SK-N-SH (cell line): ENCODE measurements around the gene ARPC4. TPM values are rescaled to one million over a fixed set of nuclear protein-coding genes. Genes with fewer than 3 reads are reported as not detected.
"Not testable (repeated sequence)": the region's sequence is repeated elsewhere in the genome, so short reads cannot be mapped to it uniquely, and the experiment has no call there.

ENCODE experiments used
- CTCF ChIA-PET: fragments of 300-600, 350-600 bp; formaldehyde crosslinking; extraction: SDS; loops from one replicate; lab custom pipeline; 2021; lab: Yijun Ruan, JAX
- POLR2A ChIA-PET: fragments of 350-600 bp; sonication (Branson Sonifier 250); formaldehyde crosslinking; extraction: SDS; loops from one replicate; lab custom pipeline; 2020; ENCODE audit warnings: antibody characterized with exemption, inconsistent platforms; lab: Yijun Ruan, JAX
- DNase-seq: peaks from one replicate; pipeline ENCODE4 v3.0.0; 2012
- H2AFZ ChIP-seq: fragments of 200-600 bp; sonication (generic); 2 replicates; pipeline ENCODE4 v1.8.1; 2016; ENCODE audit warnings: antibody characterized with exemption, mild to moderate bottlenecking, low read depth
- H3F3A ChIP-seq: fragments of 200-600 bp; sonication (generic); replicated peaks from 2 replicates; pipeline ENCODE3; 2016; ENCODE audit warnings: antibody characterized with exemption, mild to moderate bottlenecking; ENCODE audit not compliant: insufficient read depth
- H3K27ac ChIP-seq, 2 experiments: fragments of 200-500 bp in 1 of 2; fragments of 200-600 bp in 1 of 2; sonication (Bioruptor generic) in 1 of 2; sonication (generic), shearing (Covaris generic) in 1 of 2; 2 replicates each; pipeline versions ENCODE4 v1.5.1 to v1.6.1; 2014 to 2016; ENCODE audit warnings: low read depth in 2 of 2, inconsistent platforms in 1 of 2, low read length in 1 of 2, mild to moderate bottlenecking in 1 of 2, mixed read lengths in 1 of 2
- H3K27me3 ChIP-seq: fragments of 200-600 bp; sonication (generic), shearing (Covaris generic); 2 replicates; pipeline ENCODE4 v1.6.1; 2016; ENCODE audit warnings: mixed run types; ENCODE audit not compliant: insufficient read depth
- H3K36me3 ChIP-seq, 2 experiments: fragments of 200-500 bp in 1 of 2; fragments of 200-600 bp in 1 of 2; sonication (Bioruptor generic) in 1 of 2; sonication (generic) in 1 of 2; replicated peaks in 1 of 2; 2 replicates each; pipeline versions ENCODE3 to v1.5.1; 2014 to 2016; ENCODE audit warnings: low read length in 1 of 2, mild to moderate bottlenecking in 1 of 2; ENCODE audit not compliant: insufficient read depth in 2 of 2, control insufficient read depth in 1 of 2
- H3K4me1 ChIP-seq, 2 experiments: fragments of 200-500 bp in 1 of 2; fragments of 200-600 bp in 1 of 2; sonication (Bioruptor generic) in 1 of 2; sonication (generic), shearing (Covaris generic) in 1 of 2; 2 replicates each; pipeline versions ENCODE4 v1.5.1 to v1.6.1; 2014 to 2016; ENCODE audit warnings: low read depth in 1 of 2, low read length in 1 of 2, mixed run types in 1 of 2; ENCODE audit not compliant: insufficient read depth in 2 of 2, control insufficient read depth in 1 of 2
- H3K4me2 ChIP-seq: fragments of 200-600 bp; sonication (generic), shearing (Covaris generic); 2 replicates; pipeline ENCODE4 v1.6.1; 2017; ENCODE audit warnings: mixed run types
- H3K4me3 ChIP-seq, 2 experiments: fragments of 200-500 bp in 1 of 2; fragments of 200-600 bp in 1 of 2; sonication (Bioruptor generic) in 1 of 2; sonication (generic), shearing (Covaris generic) in 1 of 2; 2 replicates each; pipeline versions ENCODE4 v1.5.1 to v1.8.1; 2014 to 2016; ENCODE audit warnings: low read depth in 2 of 2, inconsistent platforms in 1 of 2, low read length in 1 of 2, mild to moderate bottlenecking in 1 of 2, mixed read lengths in 1 of 2, moderate library complexity in 1 of 2
- H3K79me2 ChIP-seq: fragments of 200-600 bp; sonication (generic); 2 replicates; pipeline ENCODE4 v1.8.1; 2017; ENCODE audit warnings: mild to moderate bottlenecking; ENCODE audit not compliant: insufficient read depth
- H3K9ac ChIP-seq: fragments of 200-600 bp; sonication (generic); 2 replicates; pipeline ENCODE4 v1.6.1; 2017; ENCODE audit warnings: mixed run types
- H3K9me2 ChIP-seq: fragments of 200-600 bp; sonication (generic); 2 replicates; pipeline ENCODE4 v1.6.1; 2017; ENCODE audit warnings: mixed run types
- H3K9me3 ChIP-seq: fragments of 200-600 bp; sonication (generic); 2 replicates; pipeline ENCODE4 v1.6.1; 2017; ENCODE audit warnings: mixed run types, mild to moderate bottlenecking, moderate library complexity
- H4K20me1 ChIP-seq: fragments of 200-600 bp; sonication (generic); 2 replicates; pipeline ENCODE4 v1.6.1; 2017; ENCODE audit warnings: mild to moderate bottlenecking, mixed run types; ENCODE audit not compliant: insufficient read depth
- ELF1 ChIP-seq: IDR thresholded peaks from 2 replicates; pipeline ENCODE4 v1.4.0; 2012
- GABPA ChIP-seq: IDR thresholded peaks from 2 replicates; pipeline ENCODE4 v1.4.0; 2012; ENCODE audit warnings: low read depth, mild to moderate bottlenecking
- IRF3 ChIP-seq: fragments of 150-350 bp; IDR thresholded peaks from 2 replicates; pipeline ENCODE4 v1.6.1; 2016; ENCODE audit warnings: mild to moderate bottlenecking, low read depth, low read length
- MEF2A ChIP-seq: IDR thresholded peaks from 2 replicates; pipeline ENCODE4 v1.4.0; 2012; ENCODE audit warnings: low read depth, borderline replicate concordance
- MXI1 ChIP-seq: IDR thresholded peaks from 2 replicates; pipeline ENCODE4 v1.6.1; 2012; ENCODE audit warnings: mild to moderate bottlenecking, low read depth, low read length, improper control_type of control experiment
- RAD21 ChIP-seq: IDR thresholded peaks from 2 replicates; pipeline ENCODE4 v1.6.1; 2012; ENCODE audit warnings: mild to moderate bottlenecking, low read length
- RCOR1 ChIP-seq: fragments of 150-350 bp; IDR thresholded peaks from 2 replicates; pipeline ENCODE4 v1.6.1; 2017; ENCODE audit warnings: antibody characterized with exemption, low read length
- RFX5 ChIP-seq: IDR thresholded peaks from 2 replicates; pipeline ENCODE4 v1.6.1; 2012; ENCODE audit warnings: mild to moderate bottlenecking, improper control_type of control experiment, low read length
- RXRA ChIP-seq: IDR thresholded peaks from 2 replicates; pipeline ENCODE4 v1.4.0; 2012; ENCODE audit warnings: low read depth, mild to moderate bottlenecking, borderline replicate concordance
- TEAD4 ChIP-seq: IDR thresholded peaks from 2 replicates; pipeline ENCODE4 v1.4.0; 2012; ENCODE audit warnings: mild to moderate bottlenecking, borderline replicate concordance; ENCODE audit not compliant: insufficient read depth
- WGBS: methylation state at CpG from one replicate; pipeline ENCODE4 v1.1.6; 2017; ENCODE audit warnings: low lambda C conversion rate; 5-methylcytosine and 5-hydroxymethylcytosine counted together
- polyA plus RNA-seq, 3 experiments: library from polyadenylated mRNA; depleted of rRNA; stranded (reverse); fragments of >200 nt; gene quantifications; 2 replicates each; pipeline ENCODE4 v1.2.3, GENCODE V29; 2012
- TF ChIP-seq, protein P1 (sequence below): IDR thresholded peaks from 2 replicates; pipeline ENCODE4 v1.6.1; 2012; ENCODE audit warnings: mild to moderate bottlenecking, low read depth, low read length, moderate library complexity

ARPC4 gene
- polyA plus RNA-seq, 1 of the 3 experiments (the other 2 are of a cell fraction): 233 TPM

GRCh38 chr3:9770276-9770812 is 22.5 kb upstream of the ARPC4 start:
- no peaks in the 10 kb centered on the region for H4K20me1 ChIP-seq
- POLR2A ChIA-PET: interaction anchor here (0.7 to 3.7 kb wide), 5 partner anchors 8 to 68 kb away, joined by 3 to 20 read pairs (median 4); partner anchors contain the start of genes ARPC4 and OGG1
- H3K36me3 ChIP-seq: peaks cover 0 to 2% of the 10 kb centered on the region in 2 experiments
- peak; percentile 40 for DNase-seq
- WGBS: 58% methylated on average over 15 of the region's 15 CpGs
- H3K9me2 ChIP-seq: no peaks in the 10 kb centered on the region
- peaks cover 6 to 14% of the 10 kb centered on the region in 2 experiments; a peak in 1 of 4 replicates for H3K4me1 ChIP-seq
- peak overlapping the region; percentile 64 to 95 for H3K4me3 ChIP-seq
- peaks cover 4% of the 10 kb centered on the region for H3F3A ChIP-seq
- H3K79me2 ChIP-seq: peaks cover 3% of the 10 kb centered on the region; the same call in 1 of the 2 replicates
- TF ChIP-seq ELF1 (no peak), GABPA (no peak), RXRA (no peak), TEAD4 (no peak), RCOR1 (no peak), MXI1 (no peak), IRF3 (no peak), MEF2A (no peak), RAD21 (no peak), RFX5 (no peak)
- TF ChIP-seq, protein P1, sequence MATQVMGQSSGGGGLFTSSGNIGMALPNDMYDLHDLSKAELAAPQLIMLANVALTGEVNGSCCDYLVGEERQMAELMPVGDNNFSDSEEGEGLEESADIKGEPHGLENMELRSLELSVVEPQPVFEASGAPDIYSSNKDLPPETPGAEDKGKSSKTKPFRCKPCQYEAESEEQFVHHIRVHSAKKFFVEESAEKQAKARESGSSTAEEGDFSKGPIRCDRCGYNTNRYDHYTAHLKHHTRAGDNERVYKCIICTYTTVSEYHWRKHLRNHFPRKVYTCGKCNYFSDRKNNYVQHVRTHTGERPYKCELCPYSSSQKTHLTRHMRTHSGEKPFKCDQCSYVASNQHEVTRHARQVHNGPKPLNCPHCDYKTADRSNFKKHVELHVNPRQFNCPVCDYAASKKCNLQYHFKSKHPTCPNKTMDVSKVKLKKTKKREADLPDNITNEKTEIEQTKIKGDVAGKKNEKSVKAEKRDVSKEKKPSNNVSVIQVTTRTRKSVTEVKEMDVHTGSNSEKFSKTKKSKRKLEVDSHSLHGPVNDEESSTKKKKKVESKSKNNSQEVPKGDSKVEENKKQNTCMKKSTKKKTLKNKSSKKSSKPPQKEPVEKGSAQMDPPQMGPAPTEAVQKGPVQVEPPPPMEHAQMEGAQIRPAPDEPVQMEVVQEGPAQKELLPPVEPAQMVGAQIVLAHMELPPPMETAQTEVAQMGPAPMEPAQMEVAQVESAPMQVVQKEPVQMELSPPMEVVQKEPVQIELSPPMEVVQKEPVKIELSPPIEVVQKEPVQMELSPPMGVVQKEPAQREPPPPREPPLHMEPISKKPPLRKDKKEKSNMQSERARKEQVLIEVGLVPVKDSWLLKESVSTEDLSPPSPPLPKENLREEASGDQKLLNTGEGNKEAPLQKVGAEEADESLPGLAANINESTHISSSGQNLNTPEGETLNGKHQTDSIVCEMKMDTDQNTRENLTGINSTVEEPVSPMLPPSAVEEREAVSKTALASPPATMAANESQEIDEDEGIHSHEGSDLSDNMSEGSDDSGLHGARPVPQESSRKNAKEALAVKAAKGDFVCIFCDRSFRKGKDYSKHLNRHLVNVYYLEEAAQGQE: no peak
- H3K27ac ChIP-seq: no peak overlapping the region
- peak overlapping the region; percentile 82 for H3K9ac ChIP-seq
- no peaks in the 10 kb centered on the region for H3K27me3 ChIP-seq
- no peaks in the 10 kb centered on the region for H3K9me3 ChIP-seq
- peak overlapping the region; percentile 100 for H3K4me2 ChIP-seq
- peak overlapping the region; percentile 96; the same call in 1 of the 2 replicates for H2AFZ ChIP-seq
- CTCF ChIA-PET: interaction anchor here (1.0 to 1.4 kb wide), 3 partner anchors 15 to 417 kb away, joined by 3 read pairs; no protein-coding TSS in a partner anchor

GRCh38 chr3:9771007-9771406 is 21.9 kb upstream of the ARPC4 start:
- WGBS: 91% methylated on average over 2 of the region's 2 CpGs
- H3K4me1 ChIP-seq: peaks cover 6 to 14% of the 10 kb centered on the region in 2 experiments; a peak in 1 of 4 replicates
- H3K27me3 ChIP-seq, H3F3A ChIP-seq, H3K4me2 ChIP-seq, H3K9me2 ChIP-seq, DNase-seq, H3K79me2 ChIP-seq, H3K27ac ChIP-seq, H3K9ac ChIP-seq, H2AFZ ChIP-seq, H3K36me3 ChIP-seq, H3K9me3 ChIP-seq, H4K20me1 ChIP-seq, H3K4me3 ChIP-seq: not testable (repeated sequence)
- ChIA-PET POLR2A (interaction anchor here (3.7 kb wide), 1 partner anchor 20 kb away, joined by 20 read pairs; the partner anchor contains the start of gene OGG1), CTCF (interaction anchor here (1.1 to 1.4 kb wide), 2 partner anchors 15 to 418 kb away, joined by 3 read pairs; no protein-coding TSS in a partner anchor)
